K562 (cell line): ENCODE results near the gene FOLR2. TPM values are rescaled to one million over a fixed set of nuclear protein-coding genes. Genes with fewer than 3 reads are reported as not detected.

ENCODE experiments used
- ARID3A ChIP-seq: IDR thresholded peaks from 2 replicates; pipeline ENCODE4 v1.6.1; 2012; ENCODE audit warnings: low read depth, low read length, improper control_type of control experiment, borderline replicate concordance
- HMG20A ChIP-seq: fragments of 450-650 bp; formaldehyde crosslinking; conservative IDR thresholded peaks from 2 replicates; pipeline ENCODE4 v1.4.0; 2020; ENCODE audit warnings: mild to moderate bottlenecking, mixed read lengths
- OTX1 ChIP-seq: fragments of 450-650 bp; formaldehyde crosslinking; IDR thresholded peaks from 2 replicates; pipeline ENCODE4 v1.4.0; 2022; ENCODE audit warnings: mild to moderate bottlenecking
- ZBTB8A ChIP-seq: fragments of 450-650 bp; IDR thresholded peaks from 2 replicates; pipeline ENCODE4 v1.6.1; 2018; ENCODE audit warnings: mild to moderate bottlenecking, moderate library complexity; ENCODE audit not compliant: partially characterized antibody
- polyA plus RNA-seq, 8 experiments: library from polyadenylated mRNA; depleted of rRNA in 4 of 8; stranded (reverse) in 5 of 8; unstranded in 3 of 8; fragments of >200 nt; fragmentation: Nextera tagmentation in 2 of 8; fragmentation: Illumina TruSeq in 1 of 8; extraction: Ambion mirVana in 2 of 8; extraction: Trizol in 1 of 8; gene quantifications; 2 replicates each; pipeline versions ENCODE4 v1.2.1 to v1.2.3, GENCODE V29; 2011 to 2014; ENCODE audit warnings: inconsistent platforms in 1 of 8, missing spikeins in 1 of 8
- total RNA-seq, 7 experiments: library from RNA; depleted of rRNA in 6 of 7; stranded (reverse); fragments of >200 nt in 6 of 7; fragmentation: Illumina TruSeq in 2 of 7; extraction: Trizol in 2 of 7; gene quantifications; 2 replicates each; pipeline versions ENCODE4 v1.2.1 to v1.2.3, GENCODE V29; 2011 to 2021; ENCODE audit warnings: low replicate concordance in 1 of 7
- TF ChIP-seq, protein P1 (sequence below): fragments of 450-650 bp; formaldehyde crosslinking; IDR thresholded peaks from 2 replicates; pipeline ENCODE4 v1.4.0; 2020; ENCODE audit warnings: mild to moderate bottlenecking

FOLR2 gene
- total and polyA plus RNA-seq, 9 of the 15 experiments (the other 6 are each of a cell fraction or from before 2014, with no cell fraction given), result 0.27 TPM; not detected in 8

DNA sequence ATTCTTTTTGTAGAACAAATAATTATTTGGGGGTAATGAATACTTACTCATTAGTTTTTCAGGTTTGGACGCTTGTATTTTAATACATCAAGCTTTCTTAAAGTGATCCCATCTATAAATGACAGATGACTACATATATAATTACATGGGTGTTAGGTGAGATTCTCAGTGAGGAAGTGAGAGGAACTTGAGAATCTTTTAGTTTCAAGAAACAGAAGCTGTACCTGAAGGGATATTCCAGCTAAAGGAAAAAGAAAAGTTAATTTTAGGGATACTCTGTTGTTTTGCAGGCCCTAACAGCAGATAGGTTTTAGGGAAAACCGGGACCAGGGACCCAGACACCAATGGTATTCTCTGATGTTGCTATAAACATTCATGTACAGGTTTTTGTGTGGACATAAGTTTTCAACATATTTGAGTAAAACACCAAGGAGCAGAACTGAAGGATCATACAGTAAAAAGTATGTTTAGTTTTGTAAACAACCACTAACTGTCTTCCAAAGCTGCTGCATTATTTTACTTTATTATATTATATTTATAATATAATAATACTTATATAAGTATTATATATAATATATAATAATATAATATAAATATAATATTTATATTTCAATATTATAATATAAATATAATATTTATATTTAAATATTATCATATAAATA is 51.5 kb downstream of the FOLR2 start (continued):
- no peak for TF ChIP-seq ARID3A
- TF ChIP-seq HMG20A (CRISPR knock-in tag), result no peak
- no peak for TF ChIP-seq ZBTB8A
- TF ChIP-seq, protein P1, sequence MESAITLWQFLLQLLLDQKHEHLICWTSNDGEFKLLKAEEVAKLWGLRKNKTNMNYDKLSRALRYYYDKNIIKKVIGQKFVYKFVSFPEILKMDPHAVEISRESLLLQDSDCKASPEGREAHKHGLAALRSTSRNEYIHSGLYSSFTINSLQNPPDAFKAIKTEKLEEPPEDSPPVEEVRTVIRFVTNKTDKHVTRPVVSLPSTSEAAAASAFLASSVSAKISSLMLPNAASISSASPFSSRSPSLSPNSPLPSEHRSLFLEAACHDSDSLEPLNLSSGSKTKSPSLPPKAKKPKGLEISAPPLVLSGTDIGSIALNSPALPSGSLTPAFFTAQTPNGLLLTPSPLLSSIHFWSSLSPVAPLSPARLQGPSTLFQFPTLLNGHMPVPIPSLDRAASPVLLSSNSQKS (CRISPR knock-in tag), result no peak
- no peak for TF ChIP-seq OTX1

Other genes with a start within 250 kb of the FOLR2 start
Only the 7 nearest of the 11 such genes appear.
- 86.0 and 124 TPM in 2 replicates for gene LAMTOR1, start 113.5 kb upstream of the FOLR2 start, total RNA-seq (2014; rRNA removed)
- 71.5 and 84.6 TPM in 2 replicates for gene LAMTOR1, start 113.5 kb upstream of the FOLR2 start, total RNA-seq (2014; rRNA removed; fragmentation: Illumina TruSeq; extraction: Trizol)
- gene LAMTOR1, start 113.5 kb upstream of the FOLR2 start, total RNA-seq (2015; rRNA removed; fragmentation: Illumina TruSeq; extraction: Trizol), result 77.4 and 80.0 TPM in 2 replicates
- 66.4 and 71.3 TPM in 2 replicates for gene LAMTOR1, start 113.5 kb upstream of the FOLR2 start, total RNA-seq (2021)
- 62.6 and 76.1 TPM in 2 replicates for gene LAMTOR1, start 113.5 kb upstream of the FOLR2 start, polyA plus RNA-seq (2011; rRNA removed)
- 104 and 110 TPM in 2 replicates for gene LAMTOR1, start 113.5 kb upstream of the FOLR2 start, polyA plus RNA-seq (2014; fragmentation: Illumina TruSeq; extraction: Trizol)
- 10 to 100 TPM; 91.1 to 97.5 TPM for gene LAMTOR1, start 113.5 kb upstream of the FOLR2 start, polyA plus RNA-seq (2014; fragmentation: Nextera tagmentation; extraction: Ambion mirVana)
- gene LAMTOR1, start 113.5 kb upstream of the FOLR2 start, polyA plus RNA-seq (2014; rRNA removed), result 85.3 and 93.5 TPM in 2 replicates
- not detected in 2 replicates for gene TOMT, start 110.9 kb upstream of the FOLR2 start, total RNA-seq (2014; rRNA removed)
- not detected in 2 replicates for gene TOMT, start 110.9 kb upstream of the FOLR2 start, total RNA-seq (2014; rRNA removed; fragmentation: Illumina TruSeq; extraction: Trizol)
- gene TOMT, start 110.9 kb upstream of the FOLR2 start, total RNA-seq (2015; rRNA removed; fragmentation: Illumina TruSeq; extraction: Trizol), result not detected in 2 replicates
- gene TOMT, start 110.9 kb upstream of the FOLR2 start, total RNA-seq (2021), result not detected in 2 replicates
- not detected in 2 replicates for gene TOMT, start 110.9 kb upstream of the FOLR2 start, polyA plus RNA-seq (2011; rRNA removed)
- gene TOMT, start 110.9 kb upstream of the FOLR2 start, polyA plus RNA-seq (2014; fragmentation: Illumina TruSeq; extraction: Trizol), result not detected in 2 replicates
- not detected for gene TOMT, start 110.9 kb upstream of the FOLR2 start, polyA plus RNA-seq (2014; fragmentation: Nextera tagmentation; extraction: Ambion mirVana)
- not detected in 2 replicates for gene TOMT, start 110.9 kb upstream of the FOLR2 start, polyA plus RNA-seq (2014; rRNA removed)
- gene ANAPC15, start 104.1 kb upstream of the FOLR2 start, total RNA-seq (2014; rRNA removed), result 71.8 and 79.9 TPM in 2 replicates
- gene ANAPC15, start 104.1 kb upstream of the FOLR2 start, total RNA-seq (2014; rRNA removed; fragmentation: Illumina TruSeq; extraction: Trizol), result 53.5 and 59.0 TPM in 2 replicates
- 67.2 and 74.9 TPM in 2 replicates for gene ANAPC15, start 104.1 kb upstream of the FOLR2 start, total RNA-seq (2015; rRNA removed; fragmentation: Illumina TruSeq; extraction: Trizol)
- gene ANAPC15, start 104.1 kb upstream of the FOLR2 start, total RNA-seq (2021), result 63.5 and 72.7 TPM in 2 replicates
- 40.9 and 53.0 TPM in 2 replicates for gene ANAPC15, start 104.1 kb upstream of the FOLR2 start, polyA plus RNA-seq (2011; rRNA removed)
- gene ANAPC15, start 104.1 kb upstream of the FOLR2 start, polyA plus RNA-seq (2014; fragmentation: Illumina TruSeq; extraction: Trizol), result 110 and 117 TPM in 2 replicates
- 100 to 1,000 TPM; 197 to 254 TPM for gene ANAPC15, start 104.1 kb upstream of the FOLR2 start, polyA plus RNA-seq (2014; fragmentation: Nextera tagmentation; extraction: Ambion mirVana)
- gene ANAPC15, start 104.1 kb upstream of the FOLR2 start, polyA plus RNA-seq (2014; rRNA removed), result 75.7 and 80.1 TPM in 2 replicates
- gene FOLR3, start 81.1 kb upstream of the FOLR2 start, total RNA-seq (2014; rRNA removed), result not detected in 2 replicates
- not detected in 2 replicates for gene FOLR3, start 81.1 kb upstream of the FOLR2 start, total RNA-seq (2014; rRNA removed; fragmentation: Illumina TruSeq; extraction: Trizol)
- gene FOLR3, start 81.1 kb upstream of the FOLR2 start, total RNA-seq (2015; rRNA removed; fragmentation: Illumina TruSeq; extraction: Trizol), result not detected in 2 replicates
- gene FOLR3, start 81.1 kb upstream of the FOLR2 start, total RNA-seq (2021), result not detected in 2 replicates
- not detected in 2 replicates for gene FOLR3, start 81.1 kb upstream of the FOLR2 start, polyA plus RNA-seq (2011; rRNA removed)
- not detected in 2 replicates for gene FOLR3, start 81.1 kb upstream of the FOLR2 start, polyA plus RNA-seq (2014; fragmentation: Illumina TruSeq; extraction: Trizol)
- gene FOLR3, start 81.1 kb upstream of the FOLR2 start, polyA plus RNA-seq (2014; fragmentation: Nextera tagmentation; extraction: Ambion mirVana), result not detected
- not detected in 2 replicates for gene FOLR3, start 81.1 kb upstream of the FOLR2 start, polyA plus RNA-seq (2014; rRNA removed)
- 0.68 and 0.90 TPM in 2 replicates for gene FOLR1, start 24.7 kb upstream of the FOLR2 start, total RNA-seq (2014; rRNA removed)
- gene FOLR1, start 24.7 kb upstream of the FOLR2 start, total RNA-seq (2014; rRNA removed; fragmentation: Illumina TruSeq; extraction: Trizol), result 0.19 and 0.22 TPM in 2 replicates
- 0.58 and 0.75 TPM in 2 replicates for gene FOLR1, start 24.7 kb upstream of the FOLR2 start, total RNA-seq (2015; rRNA removed; fragmentation: Illumina TruSeq; extraction: Trizol)
- 0.49 and 0.92 TPM in 2 replicates for gene FOLR1, start 24.7 kb upstream of the FOLR2 start, total RNA-seq (2021)
- 1.2 and 2.3 TPM in 2 replicates for gene FOLR1, start 24.7 kb upstream of the FOLR2 start, polyA plus RNA-seq (2011; rRNA removed)
- gene FOLR1, start 24.7 kb upstream of the FOLR2 start, polyA plus RNA-seq (2014; fragmentation: Illumina TruSeq; extraction: Trizol), result 0.96 and 1.7 TPM in 2 replicates
- gene FOLR1, start 24.7 kb upstream of the FOLR2 start, polyA plus RNA-seq (2014; fragmentation: Nextera tagmentation; extraction: Ambion mirVana), result 1 to 10 TPM; 1.0 to 1.7 TPM
- 1.8 TPM in 2 replicates for gene FOLR1, start 24.7 kb upstream of the FOLR2 start, polyA plus RNA-seq (2014; rRNA removed)
- gene INPPL1, start 8.0 kb downstream of the FOLR2 start, total RNA-seq (2014; rRNA removed), result 61.6 and 94.9 TPM in 2 replicates
- gene INPPL1, start 8.0 kb downstream of the FOLR2 start, total RNA-seq (2014; rRNA removed; fragmentation: Illumina TruSeq; extraction: Trizol), result 36.2 and 37.8 TPM in 2 replicates
- 51.1 and 52.7 TPM in 2 replicates for gene INPPL1, start 8.0 kb downstream of the FOLR2 start, total RNA-seq (2015; rRNA removed; fragmentation: Illumina TruSeq; extraction: Trizol)
- gene INPPL1, start 8.0 kb downstream of the FOLR2 start, total RNA-seq (2021), result 135 and 137 TPM in 2 replicates
- gene INPPL1, start 8.0 kb downstream of the FOLR2 start, polyA plus RNA-seq (2011; rRNA removed), result 75.9 and 141 TPM in 2 replicates
- gene INPPL1, start 8.0 kb downstream of the FOLR2 start, polyA plus RNA-seq (2014; fragmentation: Illumina TruSeq; extraction: Trizol), result 83.2 and 84.0 TPM in 2 replicates
- gene INPPL1, start 8.0 kb downstream of the FOLR2 start, polyA plus RNA-seq (2014; fragmentation: Nextera tagmentation; extraction: Ambion mirVana), result under 1 TPM; 0.55 to 0.81 TPM
- 94.8 and 118 TPM in 2 replicates for gene INPPL1, start 8.0 kb downstream of the FOLR2 start, polyA plus RNA-seq (2014; rRNA removed)
- gene PHOX2A, start 27.4 kb downstream of the FOLR2 start, total RNA-seq (2014; rRNA removed), result not detected in 2 replicates
- gene PHOX2A, start 27.4 kb downstream of the FOLR2 start, total RNA-seq (2014; rRNA removed; fragmentation: Illumina TruSeq; extraction: Trizol), result not detected in 2 replicates
- not detected in 2 replicates for gene PHOX2A, start 27.4 kb downstream of the FOLR2 start, total RNA-seq (2015; rRNA removed; fragmentation: Illumina TruSeq; extraction: Trizol)
- not detected in 2 replicates for gene PHOX2A, start 27.4 kb downstream of the FOLR2 start, total RNA-seq (2021)
- gene PHOX2A, start 27.4 kb downstream of the FOLR2 start, polyA plus RNA-seq (2011; rRNA removed), result not detected in 2 replicates
- gene PHOX2A, start 27.4 kb downstream of the FOLR2 start, polyA plus RNA-seq (2014; fragmentation: Illumina TruSeq; extraction: Trizol), result not detected in 2 replicates
- gene PHOX2A, start 27.4 kb downstream of the FOLR2 start, polyA plus RNA-seq (2014; fragmentation: Nextera tagmentation; extraction: Ambion mirVana), result not detected
- not detected in 2 replicates for gene PHOX2A, start 27.4 kb downstream of the FOLR2 start, polyA plus RNA-seq (2014; rRNA removed)